HG02970 (cell line): ENCODE results near the gene MRFAP1L1.
A peak's percentile ranks its signal among the peaks of the same experiment; 100 is the strongest.

ENCODE experiments used
- ATAC-seq: cut with Tn5 transposase; IDR thresholded peaks from one replicate; pipeline ENCODE4 v1.9.1; 2021; ENCODE audit warnings: mild to moderate bottlenecking, moderate library complexity, moderate number of reproducible peaks; ENCODE audit not compliant: unreplicated experiment, low FRiP score

The MRFAP1L1 gene

DNA sequence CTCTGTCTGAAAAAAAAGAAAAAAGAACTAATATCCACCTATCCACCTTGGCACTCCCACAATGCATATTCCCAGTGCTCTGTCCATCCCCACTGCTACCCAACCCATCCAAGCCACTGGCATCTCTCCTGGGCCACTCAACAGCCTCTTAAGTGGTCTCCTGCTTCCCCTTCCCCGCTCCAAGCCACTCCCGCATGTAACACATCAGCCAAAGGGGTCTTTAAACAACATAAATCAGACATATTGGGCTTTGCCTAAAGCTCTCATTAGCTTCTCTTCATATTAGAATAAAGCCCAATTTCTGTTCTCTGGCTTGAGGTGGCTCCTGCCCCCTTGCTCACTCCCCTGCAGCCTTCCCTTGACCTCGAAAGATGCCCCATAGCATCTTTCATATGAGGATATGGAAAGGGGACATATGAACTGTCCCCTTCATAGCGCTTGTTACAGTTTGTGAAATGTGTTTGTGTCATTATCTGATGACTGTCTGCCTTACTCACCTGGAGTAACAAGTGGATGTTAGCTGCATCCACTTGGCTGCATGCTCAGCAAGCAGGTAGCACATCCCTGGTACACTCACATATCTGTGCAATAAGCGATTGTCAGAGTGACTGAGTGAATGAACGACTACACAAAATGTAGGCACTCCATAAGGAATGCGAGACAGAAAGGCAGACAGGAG is 9.4 kb upstream of the MRFAP1L1 start:
- ATAC-seq = no peak

DNA sequence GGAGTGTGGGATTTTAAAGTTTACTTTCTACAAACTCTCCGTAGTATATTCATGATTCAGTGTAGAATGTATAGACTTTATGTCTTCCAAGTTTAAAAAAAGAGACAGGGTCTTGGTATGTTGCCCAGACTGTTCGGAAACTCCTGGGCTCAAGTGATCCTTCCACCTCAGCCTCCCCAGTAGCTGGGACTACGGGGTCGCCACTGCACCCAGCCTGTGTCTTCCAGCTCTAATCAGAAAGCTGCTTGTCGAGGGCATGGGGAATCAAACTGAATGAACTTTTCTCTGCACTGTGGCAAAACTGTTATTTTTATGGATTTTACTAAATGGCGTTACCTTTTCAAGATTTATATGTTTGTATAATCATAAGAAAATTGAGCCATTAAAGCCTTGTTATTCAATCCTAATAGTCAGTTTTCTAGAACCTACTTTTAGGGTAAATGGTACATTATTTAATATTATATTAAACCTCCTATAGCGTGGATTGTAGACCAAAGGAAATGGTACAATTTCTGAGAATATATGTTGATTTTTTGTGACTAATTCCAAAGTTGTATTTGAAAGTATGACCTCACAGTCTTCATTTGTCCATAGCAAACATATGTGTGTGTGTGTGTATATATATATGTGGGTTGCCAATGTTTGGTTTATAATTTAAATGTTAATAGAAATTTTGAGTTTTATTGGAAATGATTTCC is 7.4 kb upstream of the MRFAP1L1 start:
- no peak for ATAC-seq

DNA sequence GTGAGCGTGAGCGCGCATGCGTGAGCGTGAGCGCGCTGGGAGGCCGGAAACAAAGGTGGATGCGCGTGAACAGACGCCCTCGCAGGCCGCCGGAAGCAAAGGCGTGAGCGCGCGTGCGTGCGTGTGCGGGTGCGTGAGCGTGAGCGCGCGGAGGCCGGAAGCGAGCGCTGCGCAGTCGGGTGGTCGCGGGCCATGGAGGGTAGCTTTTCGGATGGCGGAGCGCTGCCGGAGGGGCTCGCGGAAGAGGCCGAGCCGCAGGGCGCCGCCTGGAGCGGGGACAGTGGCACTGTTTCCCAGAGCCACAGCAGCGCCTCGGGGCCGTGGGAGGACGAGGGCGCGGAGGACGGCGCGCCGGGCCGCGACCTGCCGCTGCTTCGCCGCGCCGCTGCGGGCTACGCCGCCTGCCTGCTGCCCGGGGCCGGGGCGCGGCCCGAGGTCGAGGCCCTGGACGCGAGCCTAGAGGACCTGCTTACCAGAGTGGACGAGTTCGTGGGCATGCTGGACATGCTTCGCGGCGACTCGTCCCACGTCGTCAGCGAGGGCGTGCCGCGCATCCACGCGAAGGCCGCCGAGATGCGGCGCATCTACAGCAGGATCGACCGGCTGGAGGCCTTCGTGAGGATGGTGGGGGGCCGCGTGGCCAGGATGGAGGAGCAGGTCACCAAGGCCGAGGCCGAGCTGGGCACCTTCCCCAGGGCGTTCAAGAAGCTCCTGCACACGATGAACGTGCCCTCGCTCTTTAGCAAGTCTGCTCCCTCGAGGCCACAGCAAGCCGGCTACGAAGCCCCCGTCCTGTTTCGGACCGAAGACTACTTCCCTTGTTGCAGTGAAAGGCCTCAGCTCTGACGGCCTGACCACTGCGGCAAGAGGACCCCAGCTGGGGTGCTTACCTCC is 6.6 kb upstream of the MRFAP1L1 start, which contains the start of gene BLOC1S4:
Gene BLOC1S4 (plus strand): TSS at position 157 of the 894 bp plus-strand sequence. CDS start 36 bp downstream, at position 193.
- peak; percentile 95 for ATAC-seq

DNA sequence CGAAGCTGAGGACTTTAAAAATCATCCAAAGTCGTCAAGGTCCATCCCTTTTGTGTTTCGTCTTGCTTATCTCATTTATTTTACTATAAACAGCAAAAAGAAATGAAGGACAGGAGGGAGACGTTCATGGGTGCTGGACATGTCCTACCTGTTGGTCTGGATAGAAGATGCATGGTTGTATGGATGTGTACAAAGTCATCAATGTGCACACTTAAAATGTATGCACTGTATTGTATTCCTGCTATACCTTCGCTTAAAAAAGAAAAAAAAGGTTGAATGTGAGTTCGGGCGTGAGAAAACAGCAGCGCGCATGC is 6.0 kb upstream of the MRFAP1L1 start:
- no peak for ATAC-seq

DNA sequence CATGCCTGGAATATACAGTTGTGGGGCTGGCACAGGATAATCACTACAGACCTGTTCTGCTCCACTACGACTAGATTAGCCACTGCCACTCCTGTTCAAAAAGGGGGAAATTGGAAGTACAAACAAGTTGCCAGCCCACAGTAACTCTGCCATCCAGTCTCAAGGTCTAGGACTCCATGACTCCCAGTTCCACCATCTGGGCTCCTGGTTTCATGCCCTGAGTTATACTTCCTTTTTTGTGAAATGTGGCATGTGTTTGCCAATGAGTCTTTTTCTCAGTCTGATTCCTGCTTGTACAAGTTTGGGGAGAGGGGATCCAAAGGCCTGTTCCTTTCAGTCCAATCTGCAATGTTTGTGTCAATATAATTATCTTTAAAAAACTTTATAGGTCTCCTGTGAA is 5.3 kb upstream of the MRFAP1L1 start:
- ATAC-seq = no peak

DNA sequence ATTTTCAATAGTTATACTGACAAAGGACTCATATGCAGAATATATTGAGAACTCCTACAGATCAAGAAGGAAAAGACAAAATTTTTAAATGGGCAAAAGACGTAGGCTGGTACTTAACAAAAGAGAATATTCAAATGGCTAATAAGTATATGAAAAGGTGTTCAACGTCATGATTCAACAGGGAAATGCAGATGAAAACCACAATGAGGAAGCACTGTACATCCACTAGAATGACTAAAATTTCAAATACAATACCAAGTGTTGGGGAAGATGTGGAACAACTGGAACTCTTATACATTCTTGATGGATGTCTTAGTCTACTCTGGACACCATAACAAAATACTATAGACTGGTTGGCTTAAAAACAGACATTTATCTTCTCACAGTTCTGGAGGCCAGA is 1.3 kb upstream of the MRFAP1L1 start:
- no peak for ATAC-seq

DNA sequence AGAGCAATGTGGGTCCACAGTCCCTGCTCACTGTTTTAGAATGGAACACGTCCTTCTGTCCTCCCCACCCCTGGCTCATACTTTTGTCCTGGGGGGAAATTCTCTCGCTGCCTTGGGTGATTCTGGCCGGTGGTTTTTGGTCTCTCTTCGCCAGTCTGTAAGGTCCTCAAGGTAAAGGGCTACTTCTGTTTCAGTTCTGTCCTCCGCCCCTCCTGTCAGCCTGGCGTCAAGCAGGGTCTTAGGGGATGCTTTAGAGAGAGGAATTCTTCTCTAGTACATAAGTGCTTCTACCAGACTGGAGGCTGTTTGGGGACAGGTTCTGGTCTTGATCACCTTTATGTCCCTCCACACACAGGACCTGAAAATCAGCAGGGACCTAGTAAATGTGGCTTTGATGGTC is 617 bp upstream of the MRFAP1L1 start:
- no peak for ATAC-seq

DNA sequence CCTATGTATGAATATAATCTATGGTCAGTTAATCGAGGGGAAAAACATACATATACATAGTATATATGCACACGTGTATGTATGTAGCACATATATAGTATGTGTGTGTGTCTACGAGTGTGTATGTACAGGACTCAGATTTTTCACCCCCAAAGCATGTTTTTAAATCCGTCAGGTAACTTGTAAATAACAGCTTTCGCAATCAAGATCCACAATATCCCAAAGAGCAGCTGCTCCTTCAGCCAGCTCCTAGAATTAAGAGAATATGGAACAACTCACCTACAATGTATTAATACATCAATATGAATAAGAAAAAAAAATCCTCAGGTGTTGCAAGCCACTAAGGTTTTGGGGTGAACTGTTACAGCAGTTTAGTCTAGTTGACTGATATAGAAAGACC is 3.5 kb downstream of the MRFAP1L1 start:
- ATAC-seq = no peak

DNA sequence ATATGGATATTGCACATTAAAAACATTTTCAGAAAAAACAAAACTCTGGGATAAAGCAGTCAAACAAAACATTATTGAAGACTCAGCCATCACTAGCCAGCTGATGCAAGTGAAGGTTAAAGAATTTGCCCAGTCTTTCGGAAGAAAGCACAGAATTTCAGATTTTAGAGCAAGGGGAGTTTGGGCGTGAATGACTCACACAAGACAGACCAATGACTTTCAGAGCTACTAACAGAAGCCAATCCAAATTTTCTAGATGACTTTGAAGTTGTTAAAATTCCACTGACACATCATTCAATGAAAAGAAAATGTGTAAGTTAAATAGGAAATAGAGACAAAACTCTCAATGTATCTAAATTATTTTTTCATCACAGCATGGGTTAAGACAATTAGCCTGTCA is 4.0 kb downstream of the MRFAP1L1 start:
- no peak for ATAC-seq

DNA sequence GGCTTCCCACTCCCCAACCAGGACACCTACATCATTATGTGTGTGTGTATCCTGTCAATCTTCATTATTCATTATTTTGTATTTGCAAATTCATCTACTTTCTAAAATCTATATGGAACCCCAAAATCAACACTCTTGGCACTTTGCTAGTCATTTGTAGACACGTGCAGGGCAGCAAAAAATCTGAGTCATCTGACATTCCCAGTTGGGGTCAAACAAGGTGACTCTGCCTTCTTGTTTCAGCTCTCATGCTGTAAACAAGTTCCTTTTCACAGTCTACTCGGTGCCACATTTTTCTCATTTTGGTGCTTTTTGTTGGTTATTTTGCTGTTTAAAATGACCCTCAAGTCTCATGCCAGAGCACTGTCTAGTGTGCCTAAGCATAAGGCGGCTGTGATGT is 5.9 kb downstream of the MRFAP1L1 start:
- ATAC-seq = no peak

DNA sequence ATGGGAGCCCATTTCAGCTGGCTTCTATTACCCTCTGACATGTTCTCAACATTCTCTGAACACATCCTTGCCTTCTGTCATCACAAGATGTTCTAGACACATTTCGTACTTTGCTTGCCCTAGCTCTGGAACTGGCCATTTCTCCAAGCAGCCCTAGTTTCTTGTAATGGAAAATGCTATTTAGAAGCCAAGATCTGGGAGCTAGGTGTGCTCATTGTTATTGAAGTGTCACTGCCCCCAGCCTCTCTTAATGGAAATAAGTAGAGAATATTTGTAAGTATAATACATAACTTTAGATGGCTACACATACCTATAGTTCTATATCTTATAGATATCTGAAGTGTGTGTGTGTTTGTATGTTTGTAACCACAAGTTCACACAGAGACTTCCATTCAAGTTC is 6.9 kb downstream of the MRFAP1L1 start:
- ATAC-seq = no peak

DNA sequence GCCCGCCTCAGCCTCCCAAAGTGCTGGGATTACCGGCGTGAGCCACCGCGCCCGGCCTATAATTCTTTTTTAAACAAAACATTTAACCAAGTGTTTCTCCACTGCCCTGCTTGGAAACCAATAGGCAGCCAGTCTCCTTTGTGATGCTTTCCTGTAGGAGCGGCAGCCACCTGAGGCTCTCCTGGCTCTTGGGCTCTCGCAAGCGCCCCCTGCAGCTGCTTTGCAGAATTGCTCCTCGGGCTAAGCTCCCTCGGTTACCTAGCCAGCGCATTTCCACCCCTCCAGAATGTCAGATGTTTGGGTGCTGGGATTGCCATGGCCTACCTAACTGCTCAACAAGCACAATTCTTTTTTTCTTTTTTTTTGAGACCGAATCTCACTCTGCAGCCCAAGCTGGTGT is 8.3 kb downstream of the MRFAP1L1 start:
- no peak for ATAC-seq

DNA sequence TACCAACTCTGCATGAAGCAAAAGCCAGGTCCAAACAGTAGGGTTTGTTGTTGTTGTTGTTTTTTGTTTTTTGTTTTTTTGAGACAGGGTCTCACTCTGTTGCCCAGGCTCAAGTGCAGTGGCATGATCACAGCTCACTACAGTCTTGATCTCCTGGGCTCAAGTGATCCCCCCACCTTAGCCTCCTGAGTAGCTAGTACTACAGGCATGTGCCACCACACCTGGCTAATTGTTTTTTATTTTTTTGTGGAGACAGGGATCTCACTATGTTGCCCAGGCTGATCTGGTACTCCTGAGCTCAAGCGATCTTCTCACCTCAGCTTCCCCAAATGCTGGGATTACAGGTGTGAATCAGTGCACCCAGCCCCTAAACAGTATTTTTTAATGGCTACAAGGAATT is 9.8 kb downstream of the MRFAP1L1 start:
- ATAC-seq = no peak

DNA sequence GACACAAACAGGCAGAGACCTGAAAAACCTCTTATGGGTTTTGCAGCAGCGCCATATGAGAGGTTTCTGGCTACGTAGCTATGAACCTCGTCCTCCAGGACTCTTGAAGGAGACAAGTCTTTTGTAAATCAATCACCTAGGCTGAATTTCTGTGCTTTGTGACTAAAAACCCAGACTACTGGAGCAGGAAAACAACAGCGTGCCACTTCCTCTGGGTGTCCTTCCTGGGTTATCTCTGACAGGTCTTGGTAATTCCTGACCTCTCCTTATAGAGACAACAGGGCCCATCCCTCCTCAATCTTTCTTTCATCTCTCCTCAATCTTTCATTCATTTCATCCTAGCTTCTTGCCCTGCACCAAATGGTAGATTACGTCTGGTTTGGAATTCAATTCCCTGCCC is 10.3 kb downstream of the MRFAP1L1 start:
- no peak for ATAC-seq

DNA sequence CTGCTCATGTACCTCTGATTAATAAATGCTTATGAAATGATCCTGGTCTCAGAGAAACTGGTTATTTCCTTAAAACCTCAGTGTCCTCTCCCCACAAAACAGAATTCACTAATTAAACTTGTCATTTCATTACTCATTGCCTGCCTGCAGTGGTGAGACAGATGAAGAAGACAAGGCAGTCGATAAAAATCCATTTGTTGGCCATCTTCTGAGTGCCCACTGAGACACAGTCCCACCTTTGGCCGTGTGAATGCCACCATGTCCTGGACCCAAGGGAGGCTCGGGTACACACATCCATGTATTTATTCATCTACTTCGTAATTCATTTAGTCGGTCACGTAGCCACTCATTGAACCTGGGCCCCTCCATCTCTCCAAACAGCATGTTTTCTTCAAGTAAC is 12.5 kb downstream of the MRFAP1L1 start:
- ATAC-seq = no peak

DNA sequence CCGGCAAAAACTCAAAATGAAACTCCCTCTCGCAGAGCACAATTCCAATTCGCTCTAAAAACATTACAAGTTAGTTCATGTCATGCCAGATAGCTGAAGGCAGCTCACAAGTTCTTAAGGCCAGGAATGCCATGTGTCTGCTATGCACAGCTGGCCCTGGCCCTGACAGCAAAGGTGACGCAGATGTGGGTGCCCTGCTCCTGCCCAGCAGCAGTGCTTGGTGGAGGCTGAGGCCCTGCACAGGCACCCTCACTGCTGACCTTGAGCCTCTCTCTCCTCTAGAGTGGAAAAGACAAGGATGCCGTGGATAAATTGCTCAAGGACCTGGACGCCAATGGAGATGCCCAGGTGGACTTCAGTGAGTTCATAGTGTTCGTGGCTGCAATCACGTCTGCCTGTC is 13.1 kb downstream of the MRFAP1L1 start:
- no peak for ATAC-seq

DNA sequence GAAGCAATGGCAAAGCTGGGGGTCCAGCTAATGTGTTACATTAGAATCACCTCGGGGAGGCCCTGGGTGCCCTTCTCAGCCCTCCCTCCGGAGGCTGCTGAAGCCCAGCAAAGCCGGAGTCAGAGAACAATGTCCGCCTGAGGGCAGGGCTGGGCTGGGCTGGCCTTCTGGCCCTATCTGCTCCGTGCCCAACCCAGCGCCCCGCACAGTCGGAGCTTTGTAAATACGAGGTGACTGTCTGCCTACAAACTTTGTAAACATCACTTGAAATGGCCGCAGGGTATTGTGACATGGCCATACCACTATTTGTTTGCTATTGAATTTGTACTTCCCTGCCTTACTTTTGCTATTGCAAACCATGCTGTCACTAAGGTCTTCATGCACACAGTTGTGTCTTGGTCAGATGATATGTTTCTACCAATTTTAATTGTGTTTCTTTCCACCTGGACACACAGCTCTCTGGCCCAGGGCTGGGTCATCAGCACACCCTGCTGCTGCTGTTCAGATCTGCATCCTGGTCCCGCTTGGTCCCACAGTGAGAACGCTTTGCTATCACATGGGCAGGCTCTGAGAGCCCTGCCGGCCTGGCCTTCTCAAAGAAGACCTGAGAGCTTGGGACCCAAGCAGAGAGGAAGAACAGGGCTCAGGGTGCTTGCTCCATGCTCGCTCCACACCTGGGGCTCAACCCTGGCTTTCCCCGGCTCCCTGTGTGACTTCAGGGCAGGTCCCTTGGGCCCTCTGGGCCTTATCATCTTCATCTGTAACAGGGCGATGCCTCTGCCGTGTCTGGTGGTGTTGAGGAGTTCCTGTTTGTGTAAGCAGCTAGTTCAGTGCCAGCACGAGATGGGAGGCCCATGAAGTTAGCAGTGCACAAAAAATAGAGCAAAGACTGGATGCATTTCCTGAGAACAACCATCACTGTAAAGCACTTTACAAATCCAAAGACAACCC is 13.7 kb downstream of the MRFAP1L1 start:
- no peak for ATAC-seq

DNA sequence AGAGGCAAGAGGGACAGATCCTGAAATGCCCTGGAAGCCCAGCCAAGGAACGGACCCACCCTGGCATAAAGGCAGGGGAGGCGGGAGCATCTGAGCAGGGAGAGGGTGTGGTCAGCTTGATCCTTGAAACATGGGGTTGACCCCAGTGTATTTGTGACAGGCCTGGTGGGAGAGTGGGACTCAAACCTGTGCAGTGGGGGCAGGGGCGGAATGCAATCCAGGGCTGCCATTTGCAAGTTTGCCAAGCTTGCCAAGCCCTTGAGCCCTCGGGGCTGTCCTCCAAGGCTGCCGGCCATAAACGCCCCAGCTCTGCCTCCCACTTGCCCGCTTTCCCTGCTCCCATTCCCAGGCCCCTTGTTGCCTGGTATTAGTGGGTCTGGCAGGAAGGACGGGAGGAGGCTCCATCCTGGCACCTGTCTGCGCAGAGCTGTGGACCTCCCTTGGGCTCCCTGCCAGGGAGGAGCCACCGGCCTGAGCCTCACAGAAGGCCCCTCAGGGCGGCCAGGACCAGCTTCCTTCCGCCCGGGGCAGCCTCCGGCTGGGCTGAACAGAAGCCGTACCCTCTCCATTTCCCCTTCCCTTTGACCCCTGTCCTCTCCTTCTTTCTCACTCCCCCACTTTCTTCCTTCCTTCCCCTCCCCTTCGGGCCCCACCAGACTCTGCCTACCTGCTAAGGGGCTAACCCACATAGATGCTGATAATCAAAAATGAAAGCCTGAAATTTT is 15.3 kb downstream of the MRFAP1L1 start:
- no peak for ATAC-seq

DNA sequence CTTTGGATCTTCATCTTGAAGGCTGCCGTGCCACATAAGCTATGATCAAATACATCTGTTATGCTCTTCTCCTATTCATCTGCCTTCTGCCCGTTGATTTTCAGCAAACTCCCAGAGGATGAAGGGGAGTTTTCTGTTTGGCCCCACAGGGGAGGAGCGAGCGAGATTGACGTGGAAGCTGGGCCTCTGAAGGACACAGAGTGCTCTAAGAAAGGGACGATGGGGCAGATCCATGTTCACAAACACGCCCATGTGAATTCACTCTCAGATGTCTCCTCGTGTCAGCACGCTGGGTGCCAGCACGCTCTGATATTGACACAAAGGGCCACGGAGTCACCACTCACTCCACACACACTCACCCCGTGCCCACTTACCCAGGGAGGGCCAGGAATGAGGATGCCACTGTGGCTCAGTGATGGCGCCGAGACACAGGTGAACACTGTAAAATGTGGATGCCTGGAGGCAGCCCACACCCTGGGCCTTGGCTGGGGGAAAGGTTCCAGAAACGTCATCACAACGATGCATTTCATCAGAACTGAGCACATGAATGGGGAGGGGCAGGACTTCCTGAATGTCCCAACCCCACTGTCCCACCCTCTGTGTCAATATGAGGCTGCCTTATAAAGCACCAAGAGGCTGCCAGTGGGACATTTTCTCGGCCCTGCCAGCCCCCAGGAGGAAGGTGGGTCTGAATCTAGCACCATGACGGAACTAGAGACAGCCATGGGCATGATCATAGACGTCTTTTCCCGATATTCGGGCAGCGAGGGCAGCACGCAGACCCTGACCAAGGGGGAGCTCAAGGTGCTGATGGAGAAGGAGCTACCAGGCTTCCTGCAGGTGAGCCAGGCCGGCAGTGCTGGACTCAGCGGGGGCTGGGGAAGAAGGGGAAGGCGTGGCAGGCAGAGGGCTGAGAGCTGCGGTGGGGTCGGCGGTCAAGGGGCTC is 16.2 kb downstream of the MRFAP1L1 start, which contains the start of gene S100P:
Gene S100P (plus strand): TSS at position 648 of the 946 bp plus-strand sequence. CDS start 55 bp downstream, at position 703.
- no peak for ATAC-seq
